HG02678 (cell line): ENCODE measurements around the gene UBAP2.

Source experiments
- ATAC-seq: cut with Tn5 transposase; IDR thresholded peaks from one replicate; pipeline ENCODE4 v1.9.1; 2021; ENCODE audit warnings: mild to moderate bottlenecking, moderate library complexity; ENCODE audit not compliant: unreplicated experiment

Gene UBAP2

GRCh38 chr9:33884856-33885701, 163.6 kb downstream of the UBAP2 start:
- ATAC-seq, result no peak

GRCh38 chr9:33881635-33882034, 167.1 kb downstream of the UBAP2 start:
- ATAC-seq, result no peak

- ATAC-seq, result no peak
Measured at GRCh38 chr9:33880211-33881089, 168.2 kb downstream of the UBAP2 start.

- no peak for ATAC-seq
Measured at GRCh38 chr9:33878691-33879366, 169.9 kb downstream of the UBAP2 start.

GRCh38 chr9:33877727-33878489, 170.8 kb downstream of the UBAP2 start:
- no peak for ATAC-seq
